ENCODE results near the gene COL8A1. TPM values are rescaled to one million over a fixed set of nuclear protein-coding genes. Genes with fewer than 3 reads are reported as not detected.

COL8A1 gene
- total RNA-seq, 1 experiment from 2014 or later = 24.4 TPM

GRCh38 chr3:99843590-99844258 is 205.3 kb downstream of the COL8A1 start:
- DNase-seq (ENCODE audit: low spot score) = no peak

- DNase-seq (ENCODE audit: low spot score) = no peak
Measured at GRCh38 chr3:99845331-99845730, 206.9 kb downstream of the COL8A1 start.

GRCh38 chr3:99845999-99846398 is 207.6 kb downstream of the COL8A1 start:
- no peak for DNase-seq (ENCODE audit: low spot score)

GRCh38 chr3:99846477-99847160 is 208.2 kb downstream of the COL8A1 start:
- DNase-seq (ENCODE audit: low spot score) = no peak

- DNase-seq (ENCODE audit: low spot score) = no peak
Measured at GRCh38 chr3:99848433-99848832, 210.0 kb downstream of the COL8A1 start.

Other genes with a start within 250 kb of the COL8A1 start
- 48.6 and 56.2 TPM in 2 replicates for gene CMSS1, start 179.3 kb downstream of the COL8A1 start, total RNA-seq (2014; rRNA removed; shearing (Covaris generic))